GM20000 (cell line): ENCODE measurements around the gene SMIM35.

Experiments used
- DNase-seq: peaks from one replicate; pipeline ENCODE4 v3.0.0; 2012; ENCODE audit warnings: low spot score
- CTCF ChIP-seq: IDR thresholded peaks from 2 replicates; pipeline ENCODE4 v1.5.1; 2012; ENCODE audit warnings: mild to moderate bottlenecking, control low read depth; ENCODE audit errors: extremely low read depth, missing control alignments

The SMIM35 gene

GRCh38 chr11:118129471-118130172 is 42.9 kb upstream of the SMIM35 start:
- DNase-seq = no peak
- TF ChIP-seq CTCF = no peak

- no peak for TF ChIP-seq CTCF
- no peak for DNase-seq
Measured at GRCh38 chr11:118128721-118129470, 42.1 kb upstream of the SMIM35 start.

- no peak for DNase-seq
- no peak for TF ChIP-seq CTCF
Measured at GRCh38 chr11:118128310-118128709, 41.5 kb upstream of the SMIM35 start.

- no peak for TF ChIP-seq CTCF
- DNase-seq = no peak
Measured at GRCh38 chr11:118126082-118126838, 39.5 kb upstream of the SMIM35 start.

- DNase-seq = no peak
- TF ChIP-seq CTCF = no peak
Measured at GRCh38 chr11:118124929-118125535, 38.3 kb upstream of the SMIM35 start.

- no peak for TF ChIP-seq CTCF
- no peak for DNase-seq
Measured at GRCh38 chr11:118120793-118121192, 34.0 kb upstream of the SMIM35 start.
